HepG2 (cell line): Measurements from ENCODE around the gene RAB5B. TPM values are rescaled to one million over a fixed set of nuclear protein-coding genes. Genes with fewer than 3 reads are reported as not detected.

ENCODE experiments used
- ATAC-seq: fragments of 200-7000 bp; cut with Tn5 transposase; 3 replicates; pipeline ENCODE4 v1.9.1; 2020; ENCODE audit warnings: mild to moderate bottlenecking, moderate library complexity
- BruUV-seq: library from RNA; stranded (reverse); fragments of 400-500 nt; replicated peaks from 2 replicates; lab custom pipeline; 2021; lab: Mats Ljungman, UMichigan
- CTCF ChIA-PET: fragments of 300-600 bp; formaldehyde crosslinking; extraction: SDS; loops from one replicate; lab custom pipeline; 2021; ENCODE audit warnings: low total read pairs, inconsistent platforms, low intra/inter-chr PET ratio; lab: Yijun Ruan, JAX
- POLR2A ChIA-PET: fragments of 350-600 bp; sonication (Branson Sonifier 250); formaldehyde crosslinking; loops from one replicate; lab custom pipeline; 2020; ENCODE audit warnings: antibody characterized with exemption, inconsistent platforms; lab: Yijun Ruan, JAX
- DNase-seq: peaks from one replicate; pipeline ENCODE4 v3.0.0-alpha.2; 2015; ENCODE audit warnings: low spot score
- FAIRE-seq: peaks from 3 replicates; lab custom pipeline; 2011; peaks lifted over from hg19 to GRCh38; lab: Jason Lieb, UNC
- H2AFZ ChIP-seq: one replicate; pipeline ENCODE4 v1.6.1; 2011; ENCODE audit warnings: low read length, inconsistent platforms
- H3K27ac ChIP-seq: fragments of 300-600 bp; 3 replicates; pipeline ENCODE4 v1.8.0; 2011; ENCODE audit warnings: mixed run types, mild to moderate bottlenecking, mixed read lengths, low read length, inconsistent platforms; ENCODE audit not compliant: insufficient read depth; ENCODE audit errors: extremely low read length
- H3K27me3 ChIP-seq, 2 experiments: fragments of 200-600 bp in 1 of 2; 2 replicates in 1 of 2; 3 replicates in 1 of 2; pipeline versions ENCODE4 v1.6.0 to v1.8.0; 2011; ENCODE audit warnings: low read length in 2 of 2, mild to moderate bottlenecking in 2 of 2, moderate library complexity in 2 of 2, inconsistent platforms in 1 of 2; ENCODE audit not compliant: insufficient read depth in 2 of 2, control insufficient read depth in 1 of 2
- H3K36me3 ChIP-seq, 2 experiments: fragments of 200-600 bp in 1 of 2; replicated peaks in 1 of 2; 2 replicates in 1 of 2; 3 replicates in 1 of 2; pipeline versions ENCODE4 v1.5.1 to v1.8.0; 2011; ENCODE audit warnings: low read length in 2 of 2, inconsistent platforms in 1 of 2; ENCODE audit not compliant: insufficient read depth in 2 of 2, control insufficient read depth in 1 of 2
- H3K4me1 ChIP-seq: 2 replicates; pipeline ENCODE4 v1.5.1; 2012; ENCODE audit warnings: low read length, inconsistent platforms; ENCODE audit not compliant: insufficient read depth
- H3K4me2 ChIP-seq: 2 replicates; pipeline ENCODE4 v1.6.0; 2011; ENCODE audit warnings: low read depth, low read length, inconsistent platforms
- H3K4me3 ChIP-seq, 3 experiments: fragments of 200-600 bp in 1 of 3; sonication (generic), shearing (Covaris generic) in 1 of 3; replicated peaks in 1 of 3; 2 replicates each; pipeline ENCODE4 v1.5.1; 2011 to 2016; ENCODE audit warnings: low read length in 3 of 3, inconsistent platforms in 2 of 3, low read depth in 2 of 3, mild to moderate bottlenecking in 2 of 3, control low read depth in 1 of 3, mixed read lengths in 1 of 3; ENCODE audit not compliant: insufficient read depth in 1 of 3
- H3K79me2 ChIP-seq: one replicate; pipeline ENCODE4 v1.6.1; 2011; ENCODE audit warnings: low read length, inconsistent platforms; ENCODE audit not compliant: insufficient read depth
- H3K9ac ChIP-seq: 2 replicates; pipeline ENCODE4 v1.6.0; 2011; ENCODE audit warnings: mild to moderate bottlenecking, low read depth, low read length, inconsistent platforms; ENCODE audit not compliant: insufficient read depth
- H3K9me3 ChIP-seq: 2 replicates; pipeline ENCODE4 v1.5.1; 2012; ENCODE audit warnings: mild to moderate bottlenecking, low read length
- H4K20me1 ChIP-seq: 2 replicates; pipeline ENCODE4 v1.6.0; 2011; ENCODE audit warnings: inconsistent platforms, mild to moderate bottlenecking, low read length, moderate library complexity; ENCODE audit not compliant: insufficient read depth
- ARID2 ChIP-seq: sonication (generic); formaldehyde crosslinking; IDR thresholded peaks from 2 replicates; pipeline ENCODE4 v1.8.1; 2022; ENCODE audit warnings: mild to moderate bottlenecking, missing genetic modification reagents, borderline replicate concordance
- ARNTL ChIP-seq: sonication (generic); formaldehyde crosslinking; IDR thresholded peaks from 2 replicates; pipeline ENCODE4 v1.4.0; 2020; ENCODE audit warnings: mild to moderate bottlenecking, missing genetic modification reagents
- ATF4 ChIP-seq, 2 experiments: fragments of 450-650 bp in 1 of 2; sonication (generic) in 1 of 2; formaldehyde crosslinking; IDR thresholded peaks; 2 replicates each; pipeline versions ENCODE4 v1.5.0 to v1.8.0; 2020 to 2022; ENCODE audit warnings: mild to moderate bottlenecking in 1 of 2, missing genetic modification reagents in 1 of 2
- CC2D1A ChIP-seq: sonication (generic); formaldehyde crosslinking; IDR thresholded peaks from 2 replicates; pipeline ENCODE4 v1.8.1; 2023; ENCODE audit warnings: mild to moderate bottlenecking, missing genetic modification reagents
- DMAP1 ChIP-seq: IDR thresholded peaks from 2 replicates; pipeline ENCODE4 v1.6.1; 2016
- HES4 ChIP-seq: sonication (generic); formaldehyde crosslinking; IDR thresholded peaks from 2 replicates; pipeline ENCODE4 v1.9.0; 2021; ENCODE audit warnings: mild to moderate bottlenecking, missing genetic modification reagents, borderline replicate concordance
- KDM5A ChIP-seq: fragments of 200-600 bp; sonication (generic); IDR thresholded peaks from 2 replicates; pipeline ENCODE4 v1.7.0; 2018; ENCODE audit warnings: antibody characterized with exemption, mild to moderate bottlenecking, low read length, borderline replicate concordance
- MXD3 ChIP-seq: IDR thresholded peaks from 2 replicates; pipeline ENCODE4 v1.6.1; 2016; ENCODE audit warnings: mild to moderate bottlenecking, missing biosample characterization, missing genetic modification reagents
- MYC ChIP-seq: sonication (generic); formaldehyde crosslinking; IDR thresholded peaks from 2 replicates; pipeline ENCODE4 v1.9.0; 2021; ENCODE audit warnings: missing genetic modification reagents, borderline replicate concordance
- PHF21A ChIP-seq: sonication (generic); formaldehyde crosslinking; IDR thresholded peaks from 2 replicates; pipeline ENCODE4 v1.5.0; 2020; ENCODE audit warnings: mild to moderate bottlenecking, missing genetic modification reagents
- SRY ChIP-seq: sonication (generic); formaldehyde crosslinking; IDR thresholded peaks from 2 replicates; pipeline ENCODE4 v1.8.0; 2022; ENCODE audit warnings: mild to moderate bottlenecking, missing genetic modification reagents
- THAP11 ChIP-seq: IDR thresholded peaks from 2 replicates; pipeline ENCODE4 v1.6.1; 2016; ENCODE audit warnings: missing biosample characterization, missing genetic modification reagents
- TMF1 ChIP-seq: sonication (generic); formaldehyde crosslinking; IDR thresholded peaks from 2 replicates; pipeline ENCODE4 v1.8.1; 2022; ENCODE audit warnings: low read depth, missing genetic modification reagents
- YEATS2 ChIP-seq: sonication (generic); formaldehyde crosslinking; IDR thresholded peaks from 2 replicates; pipeline ENCODE4 v1.4.0; 2020; ENCODE audit warnings: missing genetic modification reagents, borderline replicate concordance
- ZBTB42 ChIP-seq: sonication (generic); formaldehyde crosslinking; IDR thresholded peaks from 2 replicates; pipeline ENCODE4 v1.5.0; 2020; ENCODE audit warnings: mild to moderate bottlenecking, missing genetic modification reagents
- ZFP82 ChIP-seq: sonication (generic); formaldehyde crosslinking; IDR thresholded peaks from 2 replicates; pipeline ENCODE4 v1.5.1; 2020; ENCODE audit warnings: mild to moderate bottlenecking, missing genetic modification reagents, borderline replicate concordance
- ZNF317 ChIP-seq: sonication (generic); formaldehyde crosslinking; IDR thresholded peaks from 2 replicates; pipeline ENCODE4 v1.5.0; 2020; ENCODE audit warnings: mild to moderate bottlenecking, missing genetic modification reagents
- ZNF34 ChIP-seq: sonication (generic); formaldehyde crosslinking; IDR thresholded peaks from 2 replicates; pipeline ENCODE4 v1.4.0; 2020; ENCODE audit warnings: mild to moderate bottlenecking, missing genetic modification reagents, borderline replicate concordance
- ZNF574 ChIP-seq: sonication (generic); formaldehyde crosslinking; IDR thresholded peaks from 2 replicates; pipeline ENCODE4 v1.4.0; 2020; ENCODE audit warnings: missing genetic modification reagents
- ZNF772 ChIP-seq: sonication (generic); formaldehyde crosslinking; IDR thresholded peaks from 2 replicates; pipeline ENCODE4 v1.5.0; 2020; ENCODE audit warnings: mild to moderate bottlenecking, missing genetic modification reagents
- WGBS: methylation state at CpG from one replicate; pipeline ENCODE4 v1.1.6; 2017; ENCODE audit warnings: low lambda C conversion rate; 5-methylcytosine and 5-hydroxymethylcytosine counted together
- in situ Hi-C: cut with HindIII; loops from 2 replicates; pipeline ENCODE4 v1.10.0; 2017; ENCODE audit warnings: low pct_unique_long_range_greater_than_20kb; ENCODE audit not compliant: extremely low pct_ligation_motif_present
- intact Hi-C: fragments of 100-400 bp; cut with micrococcal nuclease; formaldehyde crosslinking; loops from one replicate; pipeline ENCODE4 v1.10.0; 2022; ENCODE audit not compliant: unreplicated experiment
- polyA plus RNA-seq, 8 experiments: library from polyadenylated mRNA; depleted of rRNA in 3 of 8; stranded (reverse) in 7 of 8; unstranded in 1 of 8; fragments of >200 nt; fragmentation: Illumina TruSeq in 4 of 8; extraction: Trizol in 4 of 8; gene quantifications; 2 replicates each; pipeline versions ENCODE4 v1.2.1 to v1.2.3, GENCODE V29; 2011 to 2016; ENCODE audit warnings: low read depth in 4 of 8, missing spikeins in 1 of 8, mixed read lengths in 1 of 8; ENCODE audit not compliant: insufficient read depth in 1 of 8
- total RNA-seq, 5 experiments: library from RNA; depleted of rRNA; stranded (reverse); fragments of >200 nt; fragmentation: Illumina TruSeq; extraction: Trizol; gene quantifications; 2 replicates each; pipeline ENCODE4 v1.2.3, GENCODE V29; 2016; ENCODE audit warnings: low read depth in 1 of 5

Gene RAB5B
- total and polyA plus RNA-seq, 2 of the 13 experiments (the other 11 are each of a cell fraction or from before 2014, with no cell fraction given) = 26.0 to 68.3 TPM

GRCh38 chr12:55972911-55973598, 823 bp upstream of the RAB5B start (continued):
- TF ChIP-seq HES4 (CRISPR knock-in tag) (no peak), ZNF772 (no peak), DMAP1 (CRISPR knock-in tag) (no peak), TMF1 (CRISPR knock-in tag) (0 out of 2 replicates have a peak, but pooled peaks have one; percentile 25), ATF4 (CRISPR knock-in tag; IDR thresholded peaks at IDR 0.05) (no peak), YEATS2 (CRISPR knock-in tag) (no peak), ZBTB42 (no peak), KDM5A (peak; percentile 72; the same call in 1 of the 2 replicates), ARNTL (CRISPR knock-in tag) (no peak), ZNF34 (no peak), ZFP82 (CRISPR knock-in tag) (no peak)

- ChIA-PET CTCF (interaction anchor here (1.5 kb wide), 1 partner anchor 18 kb away, joined by 4 read pairs; no protein-coding TSS in a partner anchor), POLR2A (interaction anchor here (0.6 to 3.2 kb wide), 37 partner anchors 10 to 259 kb away, joined by 3 to 60 read pairs (median 7); partner anchors contain the start of genes BLOC1S1, CD63, DNAJC14 and ERBB3)
- peaks cover 42% of the 10 kb centered on the region for H3K4me1 ChIP-seq
- H3K27ac ChIP-seq = peak overlapping the region; percentile 82
- in situ Hi-C loops (loop anchor here (10.0 kb wide), 1 partner anchor 60 kb away; no protein-coding TSS in a partner anchor), intact Hi-C loops (no loop called here)
- H3K27me3 ChIP-seq = no peaks in the 10 kb centered on the region
- H3K9me3 ChIP-seq = no peaks in the 10 kb centered on the region
- no TSS peak for BruUV-seq
- H3K4me2 ChIP-seq = peak overlapping the region; percentile 72
- FAIRE-seq = peak; percentile 37
- no peak overlapping the region for H2AFZ ChIP-seq
- H4K20me1 ChIP-seq = no peaks in the 10 kb centered on the region
- under 1% methylated on average over 14 of the region's 15 CpGs for whole genome bisulfite sequencing
- peaks cover 32% of the 10 kb centered on the region for H3K79me2 ChIP-seq
- peak overlapping the region; percentile 94 for H3K9ac ChIP-seq
- peak; percentile 31 for DNase-seq
- peaks cover 2 to 14% of the 10 kb centered on the region in 2 experiments; a peak in 4 of 5 replicates for H3K36me3 ChIP-seq
- H3K4me3 ChIP-seq = peak overlapping the region; percentile 90 to 99 (median 96)
- peak; percentile 61 for ATAC-seq
- no peak for TF ChIP-seq ARID2
- TF ChIP-seq THAP11 (CRISPR knock-in tag) = no peak
- peak; percentile 11; the same call in 1 of the 2 replicates for TF ChIP-seq MXD3 (CRISPR knock-in tag)
- no peak for TF ChIP-seq CC2D1A (CRISPR knock-in tag)
- TF ChIP-seq SRY = peak; percentile 1; the same call in 1 of the 2 replicates
- no peak; the same call in 1 of the 2 replicates for TF ChIP-seq MYC (CRISPR knock-in tag)
- no peak for TF ChIP-seq PHF21A
- 0 out of 2 replicates have a peak, but pooled peaks have one; percentile 4 for TF ChIP-seq ZNF317 (CRISPR knock-in tag)
- peak; percentile 11; the same call in 1 of the 2 replicates for TF ChIP-seq ZNF574 (CRISPR knock-in tag)
Observed at GRCh38 chr12:55974308-55974730, 441 bp downstream of the RAB5B start.
